Activated naive CD4-positive, alpha-beta T cell treated with anti-CD3 and anti-CD28 coated beads, Interleukin-2, amount 50 U/mL, for 16 hours (primary cell): ENCODE measurements around the gene COL18A1.

Experiments
- DNase-seq: peaks from one replicate; pipeline ENCODE4 v3.0.0-alpha.2; 2020

COL18A1 gene

DNA sequence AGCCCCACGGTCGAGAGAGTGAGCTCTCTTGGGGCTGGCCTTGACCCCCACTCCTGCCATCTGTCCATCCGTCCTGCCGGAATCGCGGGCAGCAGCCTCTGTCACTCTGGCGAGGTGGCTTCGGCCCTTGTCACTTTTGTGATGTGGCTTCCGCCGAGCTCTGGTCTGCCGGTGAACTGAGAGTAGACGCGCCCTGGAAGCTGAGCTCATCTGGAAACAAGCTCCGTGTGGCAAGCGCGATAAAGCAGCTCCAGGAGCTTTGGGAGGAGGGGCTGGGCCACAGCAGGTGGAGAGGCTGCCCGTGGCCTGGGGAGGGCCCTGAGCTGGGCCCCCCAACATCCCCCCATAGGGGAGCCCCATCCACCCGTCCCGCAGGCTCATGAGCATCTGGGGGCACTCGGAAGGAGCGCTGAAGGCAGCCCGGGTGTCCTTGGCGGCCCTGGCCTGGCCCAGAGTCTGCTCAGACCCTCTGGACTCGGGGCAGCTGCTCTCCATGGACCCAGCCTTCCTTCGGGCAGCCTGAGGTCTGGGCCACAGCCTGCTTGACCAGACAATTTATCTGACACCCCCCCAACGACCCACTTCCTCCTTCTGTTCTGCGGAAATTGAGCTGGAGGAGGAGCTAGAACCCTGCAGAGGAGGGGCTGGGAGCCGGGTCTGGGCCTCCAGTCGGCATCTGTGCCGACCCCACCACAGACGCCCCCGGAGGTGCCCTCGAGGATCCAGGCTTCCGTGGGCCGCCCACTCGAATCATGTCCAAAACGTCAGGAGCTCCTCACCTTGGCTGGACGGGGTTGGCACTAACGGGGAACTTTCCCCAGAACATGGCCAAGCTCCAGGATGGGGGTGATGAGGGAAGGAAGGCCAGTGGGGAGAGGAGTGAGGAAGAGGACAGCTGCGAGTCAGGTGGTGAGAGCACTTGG is 78.2 kb downstream of the COL18A1 start:
- peak; percentile 50 for DNase-seq

DNA sequence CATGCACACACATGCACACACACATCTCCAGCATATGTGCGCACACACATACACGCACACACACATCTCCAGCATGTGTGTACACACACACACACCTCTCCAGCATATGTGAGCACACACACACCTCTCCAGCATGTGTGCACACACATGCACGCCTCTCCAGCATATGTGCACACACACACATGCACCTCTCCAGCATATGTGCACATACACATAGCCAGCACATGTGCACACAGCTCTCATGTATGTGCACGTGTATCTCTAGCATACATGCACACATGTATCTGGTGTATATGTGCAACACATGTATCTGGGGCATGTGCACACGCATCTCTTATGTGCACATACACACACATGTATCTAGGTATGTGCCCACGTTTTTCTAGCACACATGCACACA is 79.4 kb downstream of the COL18A1 start:
- no peak for DNase-seq

DNA sequence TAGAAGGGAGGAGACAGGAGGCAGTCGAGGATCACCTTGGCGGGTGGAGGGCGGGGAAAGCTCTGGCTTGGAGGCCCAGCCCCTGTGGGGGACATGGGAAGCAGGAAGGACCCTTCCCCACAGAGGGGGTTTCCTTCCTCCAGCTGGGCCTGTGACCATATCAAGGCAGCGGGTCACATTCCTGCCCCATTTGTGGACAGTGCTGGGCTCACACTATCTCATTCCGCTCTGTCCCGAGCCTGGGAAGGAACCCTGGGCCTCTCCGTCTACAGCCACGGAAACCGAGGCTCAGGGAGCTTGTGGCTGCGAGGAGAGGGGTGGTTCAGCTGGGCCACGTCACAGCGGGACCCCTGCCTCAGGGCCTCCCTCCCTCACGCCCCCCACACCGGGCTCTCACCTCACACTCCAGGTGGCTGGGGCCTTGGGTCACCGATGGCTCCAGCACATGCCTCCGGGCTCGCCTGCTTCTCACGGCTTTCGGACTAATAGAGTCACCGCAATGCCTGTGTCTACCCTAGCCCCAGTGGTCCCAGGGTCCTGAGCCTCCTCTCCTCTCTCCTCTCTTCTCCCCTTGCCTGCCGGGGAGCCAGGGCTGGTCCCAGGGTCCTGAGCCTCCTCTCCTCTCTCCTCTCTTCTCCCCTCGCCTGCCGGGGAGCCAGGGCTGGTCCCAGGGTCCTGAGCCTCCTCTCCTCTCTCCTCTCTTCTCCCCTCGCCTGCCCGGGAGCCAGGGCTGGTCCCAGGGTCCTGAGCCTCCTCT is 80.9 kb downstream of the COL18A1 start:
- no peak for DNase-seq

DNA sequence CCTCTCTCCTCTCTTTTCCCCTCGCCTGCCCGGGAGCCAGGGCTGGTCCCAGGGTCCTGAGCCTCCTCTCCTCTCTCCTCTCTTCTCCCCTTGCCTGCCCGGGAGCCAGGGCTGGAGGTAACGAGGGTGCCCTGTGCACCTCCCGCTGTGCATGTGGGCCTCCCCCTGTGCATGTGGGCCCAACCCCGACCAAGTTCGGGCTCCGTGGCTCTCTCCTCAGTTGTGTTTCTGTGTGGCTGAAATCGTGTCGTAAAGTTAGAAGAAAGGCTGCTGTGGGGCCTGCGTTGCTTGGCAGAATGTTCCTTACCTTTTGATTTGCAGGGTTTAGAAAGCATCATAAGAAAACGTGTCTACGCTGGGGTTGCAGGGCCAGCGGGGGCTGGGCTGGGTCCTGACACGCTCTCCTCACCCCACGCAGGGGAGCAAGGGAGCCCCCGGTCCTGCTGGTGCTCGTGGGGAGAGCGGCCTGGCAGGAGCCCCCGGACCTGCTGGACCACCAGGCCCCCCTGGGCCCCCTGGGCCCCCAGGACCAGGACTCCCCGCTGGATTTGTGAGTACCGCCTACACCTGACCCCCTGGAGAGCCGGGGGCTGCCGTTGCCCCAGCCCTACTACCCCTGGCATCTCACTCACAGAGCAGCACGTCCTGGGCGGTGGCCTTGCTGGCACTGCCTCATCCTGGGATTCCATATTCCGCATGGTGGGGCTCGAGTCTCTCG is 81.6 kb downstream of the COL18A1 start:
- DNase-seq = no peak

DNA sequence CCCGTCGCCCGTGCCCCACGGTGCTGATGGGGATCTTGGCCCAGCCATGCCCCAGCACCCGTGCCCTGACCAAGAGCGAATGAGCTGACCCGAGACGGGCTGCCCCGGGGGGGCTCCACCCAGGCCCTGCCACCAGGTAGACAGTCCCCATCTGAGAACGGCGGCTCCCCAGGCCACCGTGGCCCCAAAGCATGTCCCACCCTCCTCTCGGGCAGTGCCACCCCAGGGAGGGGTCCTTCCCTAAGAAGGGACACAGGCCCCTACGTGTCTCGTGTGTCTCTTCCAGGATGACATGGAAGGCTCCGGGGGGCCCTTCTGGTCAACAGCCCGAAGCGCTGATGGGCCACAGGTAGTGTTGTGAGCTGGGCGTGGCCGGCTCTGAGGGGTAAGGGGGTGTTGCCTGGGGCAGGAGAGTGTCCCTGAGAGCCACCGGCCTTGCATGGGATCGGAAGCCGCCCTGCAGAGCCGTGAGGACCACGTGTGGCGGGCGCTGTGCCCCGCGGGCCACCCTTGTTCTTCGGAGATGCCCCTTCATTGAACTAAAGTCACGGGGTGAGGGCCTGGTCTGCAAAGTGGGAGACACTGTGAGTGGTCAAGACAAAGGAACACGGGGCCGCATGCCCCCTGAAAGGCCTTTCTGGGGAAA is 82.3 kb downstream of the COL18A1 start:
- DNase-seq = no peak

DNA sequence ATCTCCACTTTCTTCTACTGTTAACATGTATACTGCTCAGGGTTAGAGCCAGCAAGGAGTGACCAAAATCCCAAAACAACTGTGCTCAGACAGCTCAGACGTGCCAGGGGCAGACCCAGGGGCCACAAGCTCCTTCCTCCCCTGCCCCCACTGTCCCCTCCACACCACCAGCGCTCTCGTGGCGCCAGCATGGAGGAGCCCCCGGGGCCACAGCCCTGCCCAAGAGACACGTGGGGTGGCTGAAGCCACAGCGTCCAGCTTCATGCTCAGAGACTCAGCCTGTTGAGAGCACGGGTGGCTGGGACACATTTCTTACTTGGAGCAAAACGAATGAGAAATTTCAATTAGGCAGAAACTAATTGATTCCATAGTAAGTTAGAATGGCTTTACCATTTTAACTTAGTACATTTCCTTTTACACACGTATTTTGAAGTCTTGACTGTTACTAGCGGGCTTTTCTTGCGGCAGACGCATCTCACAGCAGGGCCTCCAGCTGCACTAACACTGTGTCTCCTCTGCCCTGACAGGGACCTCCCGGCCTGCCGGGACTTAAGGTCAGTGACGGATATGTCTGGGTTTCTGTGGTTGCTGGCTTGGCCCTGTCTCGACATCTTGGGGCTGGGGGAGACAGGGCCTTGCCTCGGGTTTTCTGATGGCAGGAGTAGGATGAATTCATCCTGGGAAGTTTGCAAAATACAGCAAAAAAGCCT is 83.1 kb downstream of the COL18A1 start:
- DNase-seq = no peak

DNA sequence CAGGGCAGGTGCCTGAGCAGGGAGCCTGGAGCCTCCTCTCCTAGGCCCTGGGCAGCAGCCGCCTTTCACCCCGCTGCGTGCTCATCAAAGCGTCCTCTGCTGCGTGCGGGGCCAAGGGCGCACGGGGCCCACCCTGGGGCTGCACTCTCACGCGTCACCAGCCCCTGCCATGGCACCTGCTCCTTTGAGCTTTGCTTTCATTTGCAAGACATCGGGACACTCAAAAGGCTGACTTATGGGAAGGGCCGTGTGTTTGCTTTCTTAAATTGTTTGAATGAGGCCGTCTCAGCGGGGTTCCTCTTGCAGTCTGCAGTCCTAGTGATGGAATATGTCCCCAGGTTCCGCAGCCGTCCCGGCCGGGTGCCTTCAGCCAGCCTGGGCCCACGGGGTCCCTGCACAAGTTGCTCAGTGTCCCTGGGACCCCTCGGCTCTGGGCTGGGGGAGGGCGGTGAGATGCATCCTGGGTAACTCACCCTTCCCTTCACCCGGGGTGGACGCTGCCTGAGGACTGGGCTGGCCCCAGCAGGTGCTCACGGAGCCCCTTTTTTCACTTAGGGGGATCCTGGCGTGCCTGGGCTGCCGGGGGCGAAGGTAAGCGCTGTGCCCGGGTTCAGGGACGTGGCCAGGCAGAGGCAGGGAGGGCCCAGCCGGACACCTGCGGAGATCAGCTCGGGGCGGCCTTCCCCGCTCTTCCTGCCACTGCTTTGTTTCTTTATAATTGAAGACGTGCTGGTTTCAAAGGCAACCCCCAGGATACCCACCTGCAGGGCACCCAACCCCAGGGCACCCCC is 84.2 kb downstream of the COL18A1 start:
- no peak for DNase-seq

DNA sequence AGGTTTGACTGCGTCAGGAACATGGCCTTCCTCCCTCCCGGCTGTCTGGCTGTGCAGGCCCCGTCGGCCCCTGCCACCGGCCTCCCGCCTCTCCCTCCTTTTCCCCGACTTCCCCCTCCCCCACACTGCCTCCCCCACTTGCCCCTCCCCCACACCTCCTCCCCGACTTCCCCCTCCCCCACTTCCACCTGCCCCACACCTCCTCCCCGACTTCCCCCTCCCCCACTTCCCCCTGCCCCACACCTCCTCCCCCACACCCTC is 84.7 kb downstream of the COL18A1 start:
- no peak for DNase-seq

DNA sequence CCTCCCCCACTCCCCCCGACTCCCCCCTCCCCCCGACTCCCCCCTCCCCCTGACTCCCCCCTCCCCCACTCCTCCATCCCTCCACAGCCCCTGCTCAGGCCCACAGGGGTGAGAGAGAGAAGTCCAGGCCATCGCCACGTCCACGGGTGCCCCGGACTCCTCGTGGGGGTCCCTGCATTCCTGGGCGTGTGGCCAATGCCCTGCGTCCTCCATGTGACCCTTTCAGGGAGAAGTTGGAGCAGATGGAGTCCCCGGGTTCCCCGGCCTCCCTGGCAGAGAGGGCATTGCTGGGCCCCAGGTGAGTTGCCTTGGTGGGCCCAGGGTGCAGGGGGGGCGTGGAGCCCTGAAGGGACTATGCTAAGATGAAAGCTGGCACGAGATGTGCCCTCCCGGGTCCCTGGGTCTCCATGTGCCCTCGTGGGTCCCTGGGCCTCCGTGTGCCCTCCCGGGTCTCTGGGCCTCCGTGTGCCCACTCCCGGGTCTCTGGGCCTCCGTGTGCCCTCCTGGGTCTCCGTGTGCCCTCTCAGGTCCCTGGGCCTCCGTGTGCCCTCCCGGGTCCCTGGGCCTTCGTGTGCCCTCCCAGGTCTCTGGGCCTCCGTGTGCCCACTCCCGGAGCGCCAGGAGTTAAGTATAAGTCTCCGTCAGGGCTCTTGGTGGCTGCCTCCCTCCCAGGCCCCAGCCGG is 85.2 kb downstream of the COL18A1 start:
- DNase-seq = no peak

DNA sequence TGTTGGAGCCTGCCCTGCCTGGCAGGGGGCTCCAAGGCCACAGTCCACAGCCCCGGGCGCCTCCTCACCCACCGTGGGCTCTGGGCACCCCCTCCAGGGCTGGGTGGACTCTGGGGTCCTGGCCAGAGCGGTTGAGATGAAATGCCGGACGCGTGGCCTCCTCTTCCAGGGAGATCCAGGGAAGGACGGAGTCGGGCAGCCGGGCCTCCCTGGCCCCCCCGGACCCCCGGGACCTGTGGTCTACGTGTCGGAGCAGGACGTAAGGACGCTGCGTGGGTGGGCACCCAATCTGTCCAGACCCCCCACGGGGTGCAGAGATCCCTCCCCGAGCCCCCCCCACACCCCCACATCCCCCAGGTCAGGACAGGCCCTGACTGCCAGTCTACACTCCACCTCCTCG is 86.1 kb downstream of the COL18A1 start:
- DNase-seq = no peak

DNA sequence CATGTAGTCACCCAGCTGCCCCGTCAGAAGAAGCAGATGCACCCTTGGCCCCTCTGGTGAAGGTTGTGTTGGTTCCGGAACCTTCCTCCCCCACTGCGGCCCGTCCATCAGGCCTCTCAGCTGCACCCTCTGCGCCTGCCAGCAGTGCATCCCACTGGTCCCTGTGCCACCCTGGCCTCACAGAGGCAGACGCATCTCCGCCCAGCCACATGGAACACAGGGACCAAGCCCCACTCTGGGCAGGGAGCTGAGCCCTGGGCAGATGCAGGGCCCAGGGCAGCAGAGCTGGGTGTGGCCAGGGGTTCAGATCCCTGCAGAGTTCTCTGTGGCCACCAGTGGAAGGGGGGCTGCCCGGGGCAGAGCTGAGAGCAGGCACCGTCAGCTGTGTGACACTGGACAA is 86.7 kb downstream of the COL18A1 start:
- no peak for DNase-seq

DNA sequence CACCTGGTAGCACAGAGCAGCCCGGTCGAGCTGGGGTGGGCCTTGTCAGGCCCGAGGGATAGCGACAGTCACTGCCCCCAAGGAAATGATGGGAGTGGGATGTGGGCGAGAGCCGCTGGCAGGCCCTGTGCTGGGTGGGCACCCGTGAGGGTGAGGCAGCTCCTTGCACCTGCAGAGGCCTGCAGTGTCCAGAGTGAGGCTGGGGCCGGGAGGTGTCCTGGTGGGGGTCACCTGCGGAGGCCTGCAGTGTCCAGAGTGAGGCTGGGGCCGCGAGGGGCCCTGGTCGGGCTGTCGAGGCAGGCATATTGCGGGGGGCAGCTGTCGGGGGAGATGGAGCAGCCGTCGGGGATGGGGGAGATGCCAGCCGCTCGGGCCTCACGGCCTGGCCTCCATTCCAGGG is 87.8 kb downstream of the COL18A1 start:
- DNase-seq = no peak

DNA sequence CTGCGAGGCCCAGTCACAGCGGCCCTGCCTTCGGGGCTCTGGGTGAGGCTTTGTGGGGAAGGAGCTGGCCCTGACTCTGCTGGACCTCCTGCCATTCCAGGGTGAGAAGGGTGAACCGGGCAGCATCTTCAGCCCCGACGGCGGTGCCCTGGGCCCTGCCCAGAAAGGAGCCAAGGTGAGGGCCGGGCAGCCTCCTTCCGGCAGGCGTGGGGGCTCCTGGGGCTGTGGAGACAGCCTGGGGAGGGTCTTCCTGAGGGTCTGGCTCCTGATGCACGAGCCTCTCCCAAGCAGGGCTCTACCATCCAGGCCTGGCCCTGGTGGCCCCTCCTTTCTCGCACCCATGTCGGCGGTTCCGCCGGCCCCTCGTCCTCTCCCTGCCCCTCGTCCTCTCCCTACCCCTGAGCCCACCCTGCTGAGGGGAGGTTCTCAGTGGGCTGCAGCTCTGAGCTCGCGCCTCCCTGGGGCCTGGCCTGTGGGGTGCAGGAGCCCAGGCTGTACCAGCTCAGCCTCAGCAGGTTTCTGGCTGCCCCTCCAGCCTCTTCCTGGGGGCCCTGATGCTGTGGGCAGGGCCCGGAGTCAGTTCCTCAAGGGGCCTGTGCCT is 88.5 kb downstream of the COL18A1 start:
- DNase-seq = no peak

DNA sequence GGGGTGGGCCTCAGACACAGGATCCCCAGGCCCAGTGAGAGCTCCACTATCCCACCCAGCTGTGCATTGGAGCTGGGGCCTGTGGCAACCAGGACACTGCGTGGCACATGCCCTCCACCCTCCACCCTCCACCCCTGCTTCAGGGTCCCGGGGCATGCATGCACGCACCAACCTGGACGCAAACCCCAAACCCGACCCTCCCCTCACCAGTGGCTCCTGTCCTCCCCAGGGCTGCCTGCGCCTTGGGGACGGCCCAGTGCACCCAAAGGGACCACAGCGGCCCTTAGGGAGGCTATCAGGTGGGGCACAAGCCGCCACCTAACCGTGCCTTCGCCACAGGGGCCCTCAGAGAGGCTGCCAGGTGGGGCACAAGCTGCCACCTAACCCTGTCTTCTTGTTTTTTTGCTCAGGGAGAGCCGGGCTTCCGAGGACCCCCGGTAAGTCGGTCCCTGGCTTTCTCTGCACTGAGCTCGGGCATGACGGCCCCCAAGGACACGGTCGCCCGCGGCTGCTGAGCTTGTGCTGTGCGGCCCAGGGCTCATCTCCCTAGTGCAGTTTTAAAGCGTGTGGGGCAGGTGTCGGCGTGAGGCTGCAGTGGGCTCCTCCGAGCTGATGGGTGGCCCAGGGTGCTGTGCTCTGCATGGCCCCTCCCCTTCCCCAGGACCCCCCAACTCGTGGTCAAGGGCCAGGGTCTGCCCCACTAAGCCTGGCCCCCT is 89.3 kb downstream of the COL18A1 start:
- no peak for DNase-seq

DNA sequence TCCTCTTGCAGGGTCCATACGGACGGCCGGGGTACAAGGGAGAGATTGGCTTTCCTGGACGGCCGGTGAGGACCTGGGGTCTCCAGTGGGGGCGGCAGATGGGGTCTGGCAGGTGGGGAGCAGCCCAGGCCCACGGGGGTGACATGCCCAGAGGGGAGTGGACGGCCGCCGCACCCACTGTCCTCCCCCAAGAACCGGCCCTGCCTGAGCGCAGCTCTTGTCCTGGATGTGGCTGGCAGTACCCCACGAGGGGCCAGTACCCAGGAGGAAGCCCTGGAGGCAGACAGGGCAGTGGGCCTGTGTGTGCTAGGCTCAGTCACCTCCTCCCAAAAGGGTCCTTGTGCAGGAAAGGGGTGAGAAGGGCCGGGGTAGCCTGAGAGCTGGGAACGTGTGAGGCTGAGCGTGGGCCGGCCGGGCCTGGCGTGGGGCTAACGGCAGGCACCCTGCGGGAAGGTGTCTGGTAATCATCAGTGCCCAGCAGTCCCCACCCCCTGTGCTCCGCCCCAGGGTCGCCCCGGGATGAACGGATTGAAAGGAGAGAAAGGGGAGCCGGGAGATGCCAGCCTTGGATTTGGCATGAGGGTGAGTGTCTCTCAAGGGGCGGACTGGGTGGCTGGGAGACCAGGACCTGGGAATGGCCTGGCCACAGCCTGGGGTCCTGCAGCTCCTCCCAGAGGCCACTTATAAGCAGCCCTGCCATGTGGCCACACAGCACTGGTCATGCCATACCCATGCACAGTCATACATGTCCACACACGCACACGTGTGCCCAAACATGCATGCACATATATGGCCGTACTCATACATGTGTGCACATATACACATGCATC is 90.1 kb downstream of the COL18A1 start:
- no peak for DNase-seq

DNA sequence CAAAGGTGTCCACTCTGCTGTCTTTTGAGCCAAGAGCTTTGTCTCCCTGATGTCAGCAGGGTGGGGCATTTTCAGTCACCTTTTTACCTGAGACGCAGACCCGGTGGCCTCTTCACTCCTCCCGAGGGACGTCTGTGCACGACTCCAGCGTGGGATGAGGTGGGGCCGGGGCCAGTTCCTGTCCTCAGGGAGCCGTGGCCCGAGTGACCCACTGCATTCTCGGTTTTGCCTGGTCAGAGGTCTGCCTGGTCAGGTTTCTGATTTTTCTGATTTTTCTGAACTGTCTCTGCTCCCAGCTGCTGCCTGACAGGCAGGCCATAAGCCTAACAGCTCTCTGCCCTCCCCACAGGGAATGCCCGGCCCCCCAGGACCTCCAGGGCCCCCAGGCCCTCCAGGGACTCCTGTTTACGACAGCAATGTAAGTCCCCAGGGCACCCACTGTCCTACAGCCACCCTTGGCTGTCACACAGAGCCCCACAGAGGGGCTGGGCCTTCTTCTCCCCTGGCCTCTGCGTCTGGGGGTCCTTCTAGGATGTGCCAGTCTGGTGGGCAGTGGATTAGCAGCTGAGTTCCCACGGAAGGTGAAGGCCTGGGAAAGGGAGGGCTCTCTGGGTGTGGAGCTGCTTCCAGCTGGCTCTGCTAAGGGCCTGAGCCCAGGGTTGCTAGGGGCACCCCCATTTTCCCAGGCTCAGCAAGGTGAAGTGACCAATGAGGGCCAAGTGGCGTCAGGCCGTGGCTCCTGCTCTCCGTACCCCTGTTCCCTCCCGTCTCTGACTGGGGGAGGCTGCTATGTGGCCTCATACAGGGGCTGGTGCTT is 91.4 kb downstream of the COL18A1 start:
- no peak for DNase-seq

DNA sequence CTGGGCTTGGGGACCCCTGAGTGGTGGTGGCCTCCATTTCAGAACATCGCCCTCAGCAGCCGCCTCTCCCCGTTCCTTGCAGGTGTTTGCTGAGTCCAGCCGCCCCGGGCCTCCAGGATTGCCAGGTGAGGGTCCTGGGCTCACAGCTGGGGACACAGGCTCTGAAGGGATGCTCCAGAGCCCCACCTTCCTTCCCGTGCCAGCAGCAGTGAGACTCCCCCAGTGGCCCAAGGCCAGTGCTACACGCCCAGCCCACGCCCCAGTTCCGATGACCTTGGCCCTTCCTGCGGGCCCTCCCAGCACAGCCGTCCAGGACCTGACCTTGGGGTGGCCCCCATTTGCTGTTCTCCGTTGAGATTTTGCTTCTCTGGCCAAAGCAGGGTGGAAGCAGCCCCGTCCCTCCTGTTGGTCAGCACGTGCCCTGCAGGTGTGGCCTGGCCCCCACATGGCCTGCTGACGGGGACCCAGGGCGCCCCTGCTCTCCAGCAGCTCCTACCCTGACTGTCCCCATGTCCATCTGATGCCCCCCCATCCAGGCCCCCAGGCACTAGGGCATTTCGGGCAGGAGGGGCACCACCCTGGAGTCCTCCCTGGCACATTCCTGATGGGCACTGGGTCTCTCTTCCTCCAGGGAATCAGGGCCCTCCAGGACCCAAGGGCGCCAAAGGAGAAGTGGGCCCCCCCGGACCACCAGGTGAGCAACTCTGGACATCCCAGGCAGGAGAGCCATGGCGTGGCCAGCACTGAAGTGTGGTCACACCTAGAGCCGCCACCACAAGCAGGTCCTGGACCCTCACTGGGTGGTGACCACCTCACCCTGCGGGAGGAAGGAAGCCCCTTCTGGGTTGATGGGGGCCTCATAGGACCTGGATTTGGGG is 92.2 kb downstream of the COL18A1 start:
- no peak for DNase-seq
